ENCODE measurements around the gene BCO2. TPM values are rescaled to one million over a fixed set of nuclear protein-coding genes. Genes with fewer than 3 reads are reported as not detected.

Gene BCO2
- total RNA-seq, 1 experiment from 2014 or later: 0.31 TPM

DNA sequence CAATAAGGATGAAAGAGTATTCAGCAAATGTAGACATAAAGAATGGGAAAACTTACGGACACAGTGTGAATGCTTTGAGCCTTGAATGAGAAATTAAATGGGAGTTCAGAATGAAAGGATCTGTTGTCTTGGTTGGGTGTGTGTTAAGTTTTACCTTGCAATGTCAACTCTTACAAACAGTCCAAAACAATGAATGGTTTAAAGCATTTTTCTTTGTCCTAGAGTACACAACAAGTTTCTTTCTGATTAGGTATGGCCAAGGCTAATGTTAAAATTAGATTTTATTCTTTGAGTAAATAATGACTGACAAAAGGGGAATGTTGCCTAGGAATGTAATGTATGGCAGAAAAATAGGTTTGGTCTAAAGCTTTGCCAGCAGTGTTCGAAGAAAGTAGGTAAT lies 53.4 kb downstream of the BCO2 start:
- Histone ChIP-seq H4K20me1 (ENCODE audit: control insufficient read depth, insufficient read depth, insufficient read length) (no peaks in the 10 kb centered on the region), H2BK5ac (ENCODE audit: insufficient read length, low read length) (no peak overlapping the region), H2BK20ac (ENCODE audit: low read depth, low read length, poor library complexity, severe bottlenecking) (no peak overlapping the region), H3K9ac (ENCODE audit: extremely low read depth, insufficient read length, low read length) (no peak overlapping the region), H4K91ac (ENCODE audit: insufficient read length, low read depth, low read length) (no peak overlapping the region), H4K8ac (replicated peaks; ENCODE audit: insufficient read length, low read depth, low read length) (no peak overlapping the region), H3K79me2 (ENCODE audit: insufficient read depth, low read length) (no peaks in the 10 kb centered on the region; the same call in 1 of the 2 replicates), H3K4ac (ENCODE audit: low read depth, low read length) (no peak overlapping the region), H2BK15ac (ENCODE audit: low read depth, low read length) (no peak overlapping the region), H4K5ac (ENCODE audit: insufficient read length, low read depth, low read length) (no peak overlapping the region), H3K27ac (ENCODE audit: insufficient read length, low read depth, low read length) (no peak overlapping the region), H3K9me3 (ENCODE audit: control insufficient read depth, low read depth, low read length) (no peaks in the 10 kb centered on the region), H3K18ac (ENCODE audit: insufficient read length, low read depth, low read length) (no peak overlapping the region), H3K4me1 (ENCODE audit: insufficient read depth, low read length) (no peaks in the 10 kb centered on the region; the same call in 1 of the 2 replicates), H2BK12ac (ENCODE audit: insufficient read length, low read depth, low read length) (no peak overlapping the region), H2AFZ (ENCODE audit: low read length) (no peak overlapping the region), H2AK5ac (ENCODE audit: insufficient read length, low read length) (no peak overlapping the region), H3T11ph (ENCODE audit: low read length) (no peak overlapping the region), H3K56ac (ENCODE audit: insufficient read length, low read depth, low read length) (no peak overlapping the region), H3K79me1 (ENCODE audit: insufficient read depth, low read depth, low read length, poor library complexity, severe bottlenecking) (no peaks in the 10 kb centered on the region), H3K4me2 (ENCODE audit: insufficient read depth, insufficient read length, low read length) (no peak overlapping the region), H3K27me3 (ENCODE audit: insufficient read depth, low read length) (no peaks in the 10 kb centered on the region; the same call in 1 of the 2 replicates), H3K14ac (ENCODE audit: insufficient read depth, low read length) (no peak overlapping the region), H3K23me2 (ENCODE audit: insufficient read length, low read depth, low read length, poor library complexity, severe bottlenecking) (peaks cover 8% of the 10 kb centered on the region), H3K23ac (ENCODE audit: insufficient read length, low read depth, low read length) (no peak overlapping the region), H2BK120ac (ENCODE audit: low read depth, low read length, poor library complexity, severe bottlenecking) (no peak overlapping the region)
- no peak for DNase-seq
- Mint-ChIP-seq H3K4me1 (peaks cover 8 to 16% of the 10 kb centered on the region in 2 experiments), H3K9me3 (no peaks in the 10 kb centered on the region), H3K27ac (no peak overlapping the region), H3K27me3 (ENCODE audit: low read depth) (peaks cover 12% of the 10 kb centered on the region), H3K4me3 (no peak overlapping the region), H3K36me3 (ENCODE audit: insufficient read depth in 1 of 3, low read depth in 3 of 3) (peaks cover 2 to 33% (median 22%) of the 10 kb centered on the region in 3 experiments; a peak in 5 of 7 replicates)
- TF ChIP-seq, protein P1, sequence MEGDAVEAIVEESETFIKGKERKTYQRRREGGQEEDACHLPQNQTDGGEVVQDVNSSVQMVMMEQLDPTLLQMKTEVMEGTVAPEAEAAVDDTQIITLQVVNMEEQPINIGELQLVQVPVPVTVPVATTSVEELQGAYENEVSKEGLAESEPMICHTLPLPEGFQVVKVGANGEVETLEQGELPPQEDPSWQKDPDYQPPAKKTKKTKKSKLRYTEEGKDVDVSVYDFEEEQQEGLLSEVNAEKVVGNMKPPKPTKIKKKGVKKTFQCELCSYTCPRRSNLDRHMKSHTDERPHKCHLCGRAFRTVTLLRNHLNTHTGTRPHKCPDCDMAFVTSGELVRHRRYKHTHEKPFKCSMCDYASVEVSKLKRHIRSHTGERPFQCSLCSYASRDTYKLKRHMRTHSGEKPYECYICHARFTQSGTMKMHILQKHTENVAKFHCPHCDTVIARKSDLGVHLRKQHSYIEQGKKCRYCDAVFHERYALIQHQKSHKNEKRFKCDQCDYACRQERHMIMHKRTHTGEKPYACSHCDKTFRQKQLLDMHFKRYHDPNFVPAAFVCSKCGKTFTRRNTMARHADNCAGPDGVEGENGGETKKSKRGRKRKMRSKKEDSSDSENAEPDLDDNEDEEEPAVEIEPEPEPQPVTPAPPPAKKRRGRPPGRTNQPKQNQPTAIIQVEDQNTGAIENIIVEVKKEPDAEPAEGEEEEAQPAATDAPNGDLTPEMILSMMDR (conservative IDR thresholded peaks at IDR 0.05): no peak
- WGBS (ENCODE audit: extremely low coverage, insufficient read length, low lambda C conversion rate): no CpG with 5 or more reads among the region's 2 CpGs
